Activated CD8-positive, alpha-beta memory T cell treated with anti-CD3 and anti-CD28 coated beads, Interleukin-2, amount 50 U/mL, for 4 hours (primary cell): ENCODE measurements around the gene ZFYVE26.
"Not testable (repeated sequence)": the region's sequence is repeated elsewhere in the genome, so short reads cannot be mapped to it uniquely, and the experiment has no call there.

Experiments
- DNase-seq: peaks from one replicate; pipeline ENCODE4 v3.0.0-alpha.2; 2020

The ZFYVE26 gene

GRCh38 chr14:67704484-67705089 lies 111.8 kb downstream of the ZFYVE26 start:
- DNase-seq = peak; percentile 19

DNA sequence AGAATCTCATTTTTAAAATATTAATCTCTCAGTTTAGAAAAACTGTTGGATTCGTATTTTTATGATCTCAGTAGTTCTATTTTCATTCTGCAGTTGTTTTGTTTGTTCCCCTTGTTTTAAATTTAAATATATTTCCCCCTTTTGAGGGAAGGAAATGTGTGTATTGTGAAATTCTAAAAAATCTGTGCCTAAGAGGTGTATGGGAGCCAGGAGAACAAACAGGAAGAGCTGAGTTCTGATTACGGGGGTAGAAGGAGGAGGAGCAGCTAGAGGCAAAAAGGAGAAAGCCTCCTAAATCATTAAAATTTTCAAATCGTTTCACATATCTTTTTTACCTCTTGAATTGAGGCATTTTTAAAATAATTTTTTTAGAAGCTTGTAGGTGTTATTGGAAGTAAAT lies 112.4 kb downstream of the ZFYVE26 start:
- no peak for DNase-seq

- not testable (repeated sequence) for DNase-seq
Measured at GRCh38 chr14:67701492-67701891, 114.9 kb downstream of the ZFYVE26 start, which contains the start of gene RDH12. Gene RDH12 (plus strand): TSS chr14:67701886. CDS start chr14:67722643, 20,757 bp downstream.

DNA sequence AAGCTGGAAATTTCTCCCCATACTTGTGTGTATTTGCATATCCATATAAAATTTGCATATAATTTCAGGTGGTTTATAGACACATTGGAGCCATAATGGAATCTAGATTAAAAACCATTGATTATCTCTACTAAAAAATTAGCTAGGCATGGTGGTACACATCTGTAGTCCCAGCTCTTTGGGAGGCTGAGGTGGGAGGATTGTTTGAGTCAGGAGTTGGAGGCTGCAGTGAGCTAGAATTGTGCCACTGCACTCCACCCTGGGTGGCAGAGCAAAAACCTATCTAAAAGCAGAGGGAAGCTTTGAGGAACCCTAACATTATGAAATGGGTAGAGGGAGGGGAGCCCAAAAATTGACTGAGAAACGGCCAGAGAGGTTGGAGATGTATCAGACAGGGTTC lies 118.2 kb downstream of the ZFYVE26 start:
- no peak for DNase-seq

DNA sequence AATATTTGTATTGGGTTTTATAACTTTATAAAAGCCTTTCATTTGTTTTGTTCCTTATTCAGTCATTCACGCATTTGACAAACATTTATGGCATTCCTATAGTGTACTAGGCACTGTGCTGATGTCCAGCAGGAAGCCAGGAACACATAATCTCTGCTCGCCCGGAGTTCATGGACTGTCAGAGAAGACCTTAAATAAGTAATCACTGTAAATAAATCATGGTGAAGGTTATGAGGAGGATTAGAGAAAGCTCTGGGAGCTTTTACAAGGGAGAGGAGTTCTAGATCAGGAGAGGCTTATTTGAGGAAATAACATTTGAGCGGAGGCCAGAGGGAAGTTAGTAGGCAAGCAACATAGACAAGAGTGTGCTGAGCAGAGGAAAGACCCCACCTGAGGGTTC lies 119.4 kb downstream of the ZFYVE26 start:
- DNase-seq = no peak
